Endodermal cell (in vitro differentiated cells): ENCODE data around the gene COTL1. TPM values are rescaled to one million over a fixed set of nuclear protein-coding genes. Genes with fewer than 3 reads are reported as not detected.

ENCODE experiments used
- DNase-seq: peaks from one replicate; pipeline ENCODE4 v3.0.0-alpha.2; 2017
- H3K27ac ChIP-seq: 2 replicates; pipeline ENCODE4 v1.5.1; 2013; ENCODE audit warnings: mild to moderate bottlenecking, low read depth, low read length, moderate library complexity
- H3K27me3 ChIP-seq: 2 replicates; pipeline ENCODE4 v1.6.1; 2013; ENCODE audit warnings: mild to moderate bottlenecking, low read length, moderate library complexity; ENCODE audit not compliant: insufficient read depth, control insufficient read depth, poor library complexity, severe bottlenecking
- H3K36me3 ChIP-seq: 2 replicates; pipeline ENCODE4 v1.7.0; 2013; ENCODE audit warnings: mild to moderate bottlenecking, low read length, moderate library complexity; ENCODE audit not compliant: control insufficient read depth, insufficient read depth
- H3K4me1 ChIP-seq: one replicate; pipeline ENCODE4 v1.7.0; 2013; ENCODE audit warnings: low read length; ENCODE audit not compliant: control insufficient read depth, insufficient read depth
- H3K4me3 ChIP-seq: 2 replicates; pipeline ENCODE4 v1.5.1; 2013; ENCODE audit warnings: mild to moderate bottlenecking, low read length, moderate library complexity
- H3K9ac ChIP-seq: 2 replicates; pipeline ENCODE4 v1.6.1; 2013; ENCODE audit warnings: mild to moderate bottlenecking, low read length, moderate library complexity; ENCODE audit not compliant: poor library complexity, severe bottlenecking; ENCODE audit errors: extremely low read depth
- H3K9me3 ChIP-seq: 2 replicates; pipeline ENCODE4 v1.6.1; 2013; ENCODE audit warnings: mild to moderate bottlenecking, low read length, moderate library complexity; ENCODE audit not compliant: control insufficient read depth
- H3K27ac Mint-ChIP-seq: 2 replicates; pipeline ENCODE4 v1.8.0; 2020; ENCODE audit warnings: mixed read lengths
- H3K27me3 Mint-ChIP-seq: 2 replicates; pipeline ENCODE4 v1.8.0; 2021; ENCODE audit warnings: mild to moderate bottlenecking, mixed read lengths; ENCODE audit not compliant: insufficient read depth
- H3K36me3 Mint-ChIP-seq: 2 replicates; pipeline ENCODE4 v1.8.0; 2020; ENCODE audit warnings: low read depth, mixed read lengths
- H3K4me1 Mint-ChIP-seq: 2 replicates; pipeline ENCODE4 v1.8.0; 2020; ENCODE audit warnings: mixed read lengths
- H3K4me3 Mint-ChIP-seq: 2 replicates; pipeline ENCODE4 v1.8.0; 2020; ENCODE audit warnings: mild to moderate bottlenecking, moderate library complexity, mixed read lengths
- H3K9me3 Mint-ChIP-seq: 2 replicates; pipeline ENCODE4 v1.8.0; 2020; ENCODE audit warnings: mild to moderate bottlenecking, mixed read lengths
- WGBS, 2 experiments: methylation state at CpG; one replicate each; pipeline versions ENCODE4 v1.1.5 to v1.1.7; 2013; ENCODE audit warnings: missing lambda C conversion rate in 2 of 2, mixed read lengths in 1 of 2; ENCODE audit not compliant: insufficient coverage in 1 of 2, insufficient read length in 1 of 2; 5-methylcytosine and 5-hydroxymethylcytosine counted together
- total RNA-seq, 2 donors: library from RNA; stranded (reverse); fragmentation: NEBNext Ultra II Directional in 1 of 2; extraction: Animal tissue kit (Norgen Biotek cat#: 25700) in 1 of 2; gene quantifications; 2 replicates in 1 of 2; 3 replicates in 1 of 2; pipeline ENCODE4 v1.2.1, GENCODE V29; 2021
- TF ChIP-seq, protein P1 (sequence below): fragments of 200-600 bp; sonication (generic); conservative IDR thresholded peaks from 2 replicates; pipeline ENCODE4 v1.5.0; 2021; ENCODE audit warnings: antibody characterized with exemption, mild to moderate bottlenecking

Gene COTL1
- total RNA-seq, 2 donors from 2014 or later, result 33.4 to 34.9 TPM

DNA sequence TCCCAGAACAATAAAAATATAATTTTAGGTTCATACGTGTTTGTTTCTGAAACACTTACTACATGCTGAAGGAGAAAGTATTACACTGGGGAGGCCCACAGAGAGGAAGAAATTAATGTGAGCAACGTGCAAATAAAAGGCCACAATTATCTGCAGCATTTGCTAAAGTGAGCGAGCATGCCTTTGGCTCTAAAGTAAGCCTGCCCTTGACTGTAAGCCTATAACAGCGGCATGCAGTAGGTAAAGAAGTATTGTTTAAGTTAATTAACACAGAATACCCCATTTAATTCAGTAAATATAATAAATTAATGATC lies 13.2 kb upstream of the COTL1 start:
- H3K36me3 Mint-ChIP-seq, result no peaks in the 10 kb centered on the region
- no peaks in the 10 kb centered on the region for H3K4me1 Mint-ChIP-seq
- Histone ChIP-seq H3K27ac (no peak overlapping the region), H3K9me3 (no peaks in the 10 kb centered on the region), H3K27me3 (no peaks in the 10 kb centered on the region), H3K36me3 (no peaks in the 10 kb centered on the region), H3K4me3 (no peak overlapping the region), H3K4me1 (no peaks in the 10 kb centered on the region), H3K9ac (no peak overlapping the region)
- H3K27ac Mint-ChIP-seq, result no peak overlapping the region
- TF ChIP-seq, protein P1, sequence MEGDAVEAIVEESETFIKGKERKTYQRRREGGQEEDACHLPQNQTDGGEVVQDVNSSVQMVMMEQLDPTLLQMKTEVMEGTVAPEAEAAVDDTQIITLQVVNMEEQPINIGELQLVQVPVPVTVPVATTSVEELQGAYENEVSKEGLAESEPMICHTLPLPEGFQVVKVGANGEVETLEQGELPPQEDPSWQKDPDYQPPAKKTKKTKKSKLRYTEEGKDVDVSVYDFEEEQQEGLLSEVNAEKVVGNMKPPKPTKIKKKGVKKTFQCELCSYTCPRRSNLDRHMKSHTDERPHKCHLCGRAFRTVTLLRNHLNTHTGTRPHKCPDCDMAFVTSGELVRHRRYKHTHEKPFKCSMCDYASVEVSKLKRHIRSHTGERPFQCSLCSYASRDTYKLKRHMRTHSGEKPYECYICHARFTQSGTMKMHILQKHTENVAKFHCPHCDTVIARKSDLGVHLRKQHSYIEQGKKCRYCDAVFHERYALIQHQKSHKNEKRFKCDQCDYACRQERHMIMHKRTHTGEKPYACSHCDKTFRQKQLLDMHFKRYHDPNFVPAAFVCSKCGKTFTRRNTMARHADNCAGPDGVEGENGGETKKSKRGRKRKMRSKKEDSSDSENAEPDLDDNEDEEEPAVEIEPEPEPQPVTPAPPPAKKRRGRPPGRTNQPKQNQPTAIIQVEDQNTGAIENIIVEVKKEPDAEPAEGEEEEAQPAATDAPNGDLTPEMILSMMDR, result no peak
- H3K27me3 Mint-ChIP-seq, result no peaks in the 10 kb centered on the region
- no peaks in the 10 kb centered on the region for H3K9me3 Mint-ChIP-seq
- H3K4me3 Mint-ChIP-seq, result no peak overlapping the region
- no peak for DNase-seq
- 92 to 100% methylated on average over 1 to 3 of the region's 4 CpGs for WGBS, 2 experiments

GRCh38 chr16:84630446-84631152 lies 12.7 kb upstream of the COTL1 start:
- no peaks in the 10 kb centered on the region for H3K36me3 ChIP-seq
- no peak overlapping the region for H3K9ac ChIP-seq
- no peak overlapping the region for H3K27ac ChIP-seq
- no peaks in the 10 kb centered on the region for H3K27me3 Mint-ChIP-seq
- no peaks in the 10 kb centered on the region for H3K27me3 ChIP-seq
- no peaks in the 10 kb centered on the region for H3K9me3 ChIP-seq
- H3K9me3 Mint-ChIP-seq, result no peaks in the 10 kb centered on the region
- H3K36me3 Mint-ChIP-seq, result no peaks in the 10 kb centered on the region
- TF ChIP-seq, protein P1, result no peak
- no peak for DNase-seq
- no peaks in the 10 kb centered on the region for H3K4me1 ChIP-seq
- no peak overlapping the region for H3K4me3 Mint-ChIP-seq
- H3K27ac Mint-ChIP-seq, result no peak overlapping the region
- 94 to 96% methylated on average over 13 to 15 of the region's 16 CpGs for WGBS, 2 experiments
- no peak overlapping the region for H3K4me3 ChIP-seq
- no peaks in the 10 kb centered on the region for H3K4me1 Mint-ChIP-seq

DNA sequence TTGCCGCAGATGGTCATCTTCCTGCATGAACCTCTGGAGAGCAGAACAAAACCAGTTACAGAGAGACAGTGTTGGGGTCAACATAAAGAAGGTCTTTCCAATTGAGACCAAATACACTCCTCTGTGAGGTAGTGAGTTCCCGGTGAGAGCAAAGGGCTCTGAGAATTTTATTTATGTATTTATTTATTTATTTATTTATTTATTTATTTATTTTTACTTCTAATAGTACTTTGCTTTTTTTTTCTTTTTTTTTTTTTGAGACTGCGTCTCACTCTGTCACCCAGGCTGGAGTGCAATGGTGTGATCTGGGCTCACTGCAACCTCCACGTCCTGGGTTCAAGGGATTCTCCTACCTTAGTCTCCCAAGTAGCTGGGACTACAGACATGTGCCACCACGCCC lies 12.1 kb upstream of the COTL1 start:
- 74 to 98% methylated on average over 2 to 4 of the region's 5 CpGs for WGBS, 2 experiments
- Histone ChIP-seq H3K27me3 (no peaks in the 10 kb centered on the region), H3K9ac (no peak overlapping the region), H3K4me3 (no peak overlapping the region), H3K27ac (no peak overlapping the region), H3K4me1 (no peaks in the 10 kb centered on the region), H3K36me3 (no peaks in the 10 kb centered on the region), H3K9me3 (no peaks in the 10 kb centered on the region)
- Mint-ChIP-seq H3K27me3 (no peaks in the 10 kb centered on the region), H3K36me3 (no peaks in the 10 kb centered on the region), H3K9me3 (no peaks in the 10 kb centered on the region), H3K4me3 (no peak overlapping the region), H3K4me1 (no peaks in the 10 kb centered on the region), H3K27ac (no peak overlapping the region)
- TF ChIP-seq, protein P1, result no peak
- DNase-seq, result no peak
